Middle frontal gyrus (tissue), 1 donor: ENCODE measurements around the gene ASB5.
"Not testable (repeated sequence)": the region's sequence is repeated elsewhere in the genome, so short reads cannot be mapped to it uniquely, and the experiment has no call there.

Experiments
- DNase-seq: peaks from one replicate; pipeline ENCODE4 v3.0.0-alpha.2; 2015; ENCODE audit warnings: low spot score; ENCODE audit errors: extremely low spot score

ASB5 gene, protein sequence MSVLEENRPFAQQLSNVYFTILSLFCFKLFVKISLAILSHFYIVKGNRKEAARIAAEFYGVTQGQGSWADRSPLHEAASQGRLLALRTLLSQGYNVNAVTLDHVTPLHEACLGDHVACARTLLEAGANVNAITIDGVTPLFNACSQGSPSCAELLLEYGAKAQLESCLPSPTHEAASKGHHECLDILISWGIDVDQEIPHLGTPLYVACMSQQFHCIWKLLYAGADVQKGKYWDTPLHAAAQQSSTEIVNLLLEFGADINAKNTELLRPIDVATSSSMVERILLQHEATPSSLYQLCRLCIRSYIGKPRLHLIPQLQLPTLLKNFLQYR

GRCh38 chr4:176268963-176269362, at the start of gene ASB5:
Gene ASB5 (minus strand): TSS chr4:176269222. CDS start chr4:176269108, 114 bp downstream.
- DNase-seq, result no peak

GRCh38 chr4:176313596-176314336, 44.7 kb upstream of the ASB5 start:
- no peak for DNase-seq

- DNase-seq, result no peak
These were observed 40.8 kb upstream of the ASB5 start for GRCh38 chr4:176309772-176310171.

DNA sequence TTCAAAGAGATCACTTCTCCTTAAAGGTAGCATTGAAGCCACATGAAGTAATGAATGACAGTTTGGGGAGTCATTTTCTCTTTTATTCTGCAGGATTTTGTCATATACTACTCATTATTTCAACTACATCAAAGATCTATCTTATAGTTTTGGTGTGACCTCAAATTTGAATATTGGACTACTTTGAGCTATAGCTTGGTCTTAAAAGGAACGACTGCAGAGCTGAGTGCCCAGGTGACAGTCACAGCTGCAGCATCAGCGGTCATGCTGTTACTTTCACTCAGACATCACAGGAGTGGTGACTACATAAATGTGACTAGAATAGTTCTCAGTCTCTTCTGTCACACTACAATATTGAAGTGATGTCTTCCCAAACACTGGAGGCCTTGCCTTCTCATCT, 40.0 kb upstream of the ASB5 start:
- no peak for DNase-seq

- DNase-seq, result no peak
These were observed 39.4 kb upstream of the ASB5 start for GRCh38 chr4:176308441-176308840.

DNA sequence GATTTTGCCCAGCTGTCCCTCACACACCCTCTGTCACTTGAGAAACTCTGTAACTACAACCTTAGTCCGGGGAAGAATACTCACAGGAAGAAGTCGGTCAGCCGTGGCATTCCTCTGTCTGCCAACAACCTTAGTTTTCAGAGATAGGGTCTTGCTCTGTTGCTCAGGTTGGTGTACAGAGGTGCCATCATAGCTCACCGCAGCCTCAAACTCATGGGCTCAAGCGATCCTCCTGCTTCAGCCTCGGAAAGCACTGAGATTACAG, 38.6 kb upstream of the ASB5 start:
- no peak for DNase-seq

DNA sequence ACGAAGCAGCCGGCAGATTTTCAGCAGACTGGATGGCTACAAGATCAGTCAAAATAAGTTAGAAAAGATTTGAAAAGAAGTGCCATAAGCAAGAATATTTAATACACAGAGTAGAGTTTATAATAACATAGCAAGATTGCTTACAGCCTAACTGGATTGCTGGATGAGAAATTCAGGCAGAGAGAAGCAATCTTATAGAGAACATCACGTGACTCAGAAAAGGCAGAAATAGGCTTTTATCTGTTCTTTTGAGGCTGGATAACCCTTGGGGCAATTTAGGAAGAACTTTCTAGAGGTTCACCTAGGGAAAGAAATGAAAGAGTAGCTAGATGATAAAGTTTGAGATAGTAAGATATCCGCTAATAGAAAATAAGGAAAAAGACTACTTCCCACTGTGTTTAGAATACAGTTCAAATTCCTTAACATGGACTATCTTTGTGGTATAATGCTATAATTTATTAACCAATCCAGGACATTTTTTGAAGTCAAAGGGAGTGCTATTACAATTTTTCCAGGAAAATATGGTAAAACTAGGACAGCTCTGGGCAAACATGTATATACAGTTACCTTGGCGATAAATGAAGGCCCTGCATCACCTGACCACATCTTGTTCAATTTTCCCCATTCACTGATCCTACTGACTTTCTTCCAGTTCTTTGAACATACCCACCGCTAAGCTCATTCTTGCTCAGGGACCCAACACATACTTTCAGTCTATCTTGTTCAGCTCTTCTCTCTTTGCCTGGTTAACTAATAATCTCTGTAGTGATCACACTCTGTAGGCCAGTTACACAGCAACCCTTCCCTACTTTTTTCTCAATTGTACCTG, 38.0 kb upstream of the ASB5 start:
- no peak for DNase-seq

DNA sequence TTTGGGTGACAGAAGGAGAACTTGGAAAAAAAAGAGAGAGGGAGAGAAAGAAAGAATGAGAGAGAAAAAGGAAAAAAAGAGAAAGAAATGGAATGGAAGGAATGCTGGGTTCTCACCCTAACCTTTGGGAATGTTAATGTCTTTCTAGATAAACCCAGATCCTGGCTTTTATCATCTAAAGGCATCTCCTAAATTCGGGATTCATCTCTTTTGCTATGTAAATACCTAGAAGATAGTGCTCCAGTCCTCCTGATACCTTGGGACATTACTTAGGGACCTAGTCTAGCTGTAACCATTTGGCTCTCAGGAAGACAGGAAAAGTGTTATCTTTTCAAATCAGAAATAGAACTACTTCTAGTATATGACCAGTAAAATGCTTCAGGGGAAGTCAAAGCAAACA, 34.9 kb upstream of the ASB5 start:
- DNase-seq, result no peak

DNA sequence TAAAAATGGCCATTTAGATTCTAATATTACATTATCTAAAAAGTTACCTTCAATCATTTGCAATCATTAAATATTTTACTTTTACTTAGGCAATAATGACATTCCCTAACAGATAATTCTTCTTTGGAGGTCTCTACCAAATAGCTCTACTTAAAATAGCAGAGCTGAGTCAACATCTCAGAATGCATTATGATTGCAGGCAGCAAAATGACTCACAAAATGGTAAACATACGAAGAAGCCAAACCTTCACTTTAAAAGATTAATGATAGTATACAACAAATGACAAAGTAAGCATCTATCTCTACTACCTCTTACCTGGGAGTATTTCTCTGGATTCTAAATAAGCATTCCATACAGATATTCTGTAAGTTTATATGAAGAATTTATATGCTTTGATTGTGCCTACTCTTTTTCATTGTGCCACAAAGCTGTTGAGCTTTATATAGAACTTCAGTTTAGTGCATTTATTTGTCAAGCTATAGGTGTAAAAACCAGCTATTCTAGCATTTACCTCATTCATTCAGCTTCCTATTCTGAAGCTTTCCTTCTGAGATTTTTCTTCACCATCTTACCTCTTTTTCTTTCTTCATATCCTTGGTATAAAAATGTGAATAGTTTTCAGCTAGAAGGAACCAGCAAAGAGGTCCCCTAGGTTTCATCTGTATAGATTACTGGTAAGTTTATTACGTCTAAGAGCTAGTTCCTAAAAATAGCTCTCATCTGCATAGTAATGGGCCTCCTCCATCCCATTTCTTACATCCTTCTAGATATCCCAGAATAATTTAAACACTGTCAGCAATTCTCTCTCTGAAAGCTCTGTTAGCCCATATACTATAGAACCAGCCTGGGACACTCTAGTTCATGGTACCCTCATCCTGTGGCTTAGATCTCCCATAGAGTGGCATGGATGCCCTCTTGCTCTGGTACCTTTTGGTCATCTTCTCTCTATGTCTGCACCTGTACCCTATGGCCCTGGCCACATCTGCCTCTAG, 33.6 kb upstream of the ASB5 start:
- no peak for DNase-seq

GRCh38 chr4:176300565-176300964, 31.5 kb upstream of the ASB5 start:
- no peak for DNase-seq

DNA sequence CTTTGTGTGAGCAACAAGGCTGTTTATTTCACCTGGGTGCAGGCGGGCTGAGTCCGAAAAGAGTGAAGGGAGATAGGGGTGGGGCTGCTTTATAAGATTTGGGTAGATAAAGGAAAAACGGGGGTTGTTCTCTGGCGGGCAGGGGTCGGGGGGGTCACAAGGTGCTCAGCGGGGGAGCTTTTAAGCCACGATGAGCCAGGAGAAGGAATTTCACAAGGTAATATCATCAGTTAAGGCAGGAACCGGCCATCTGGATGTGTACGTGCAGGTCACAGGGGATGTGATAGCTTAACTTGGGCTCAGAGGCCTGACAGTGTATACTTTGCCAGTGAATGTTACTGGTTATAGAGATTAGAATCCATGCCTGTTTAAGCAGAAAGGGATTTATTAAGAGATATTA, 31.0 kb upstream of the ASB5 start:
- DNase-seq, result no peak

- DNase-seq, result no peak
These were observed 29.6 kb upstream of the ASB5 start for GRCh38 chr4:176298664-176299063.

GRCh38 chr4:176295907-176296306, 26.9 kb upstream of the ASB5 start:
- not testable (repeated sequence) for DNase-seq

DNA sequence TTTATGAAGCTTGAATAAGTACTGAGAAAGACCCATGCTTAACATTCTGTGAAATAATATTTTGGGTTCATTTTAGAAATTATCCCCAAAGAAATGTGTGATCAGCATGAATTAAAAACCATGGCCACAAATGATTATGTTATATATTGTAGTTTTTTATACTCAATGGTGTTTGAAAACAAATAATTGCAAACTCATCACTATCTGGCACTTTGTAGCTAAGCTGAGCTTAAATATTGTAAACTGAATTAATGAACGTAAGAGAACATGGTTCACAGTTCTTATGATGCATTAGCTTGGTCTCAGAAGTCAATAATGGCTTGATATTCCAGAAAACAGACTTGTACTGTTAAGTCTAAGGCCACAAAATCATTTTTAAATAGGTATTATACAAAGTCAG, 24.6 kb upstream of the ASB5 start:
- no peak for DNase-seq

DNA sequence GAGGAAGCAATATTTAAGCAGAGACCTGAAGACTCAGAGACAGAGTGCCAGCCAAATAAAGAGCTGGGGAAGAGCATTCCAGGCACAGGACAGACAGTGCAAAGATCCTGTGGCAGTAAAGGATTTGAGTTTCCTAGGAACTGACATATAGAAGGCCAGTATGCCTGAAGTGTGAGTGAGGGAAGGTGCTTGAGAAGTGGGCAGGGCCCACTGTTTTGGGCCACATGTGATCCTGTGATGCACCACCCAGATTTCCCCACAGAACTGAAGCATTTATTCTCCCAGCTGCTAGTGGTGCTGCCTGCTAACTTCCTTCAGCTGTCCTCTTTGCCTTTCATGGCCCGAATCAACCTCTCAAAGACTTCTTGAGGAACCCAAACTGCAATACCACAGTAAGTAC, 23.9 kb upstream of the ASB5 start:
- DNase-seq, result no peak

DNA sequence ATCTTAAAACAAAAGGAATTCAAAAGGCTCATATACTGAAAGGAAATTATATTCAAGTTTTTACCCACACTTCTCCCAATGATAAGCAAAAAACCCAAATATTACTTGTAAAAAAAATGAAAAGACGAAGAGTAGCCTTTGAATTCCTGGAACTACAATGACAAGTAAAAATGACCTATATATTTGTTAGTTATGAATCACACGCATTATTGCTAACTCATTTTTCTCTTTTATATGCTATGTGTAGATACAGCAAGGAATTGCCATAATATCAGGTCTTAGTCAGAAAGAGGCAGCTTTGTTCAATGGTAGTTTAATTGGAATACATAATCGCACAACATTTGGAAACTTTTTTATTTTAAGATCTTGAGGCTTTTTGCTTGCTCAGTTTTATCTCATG, 22.7 kb upstream of the ASB5 start:
- no peak for DNase-seq

- DNase-seq, result no peak
These were observed 21.5 kb upstream of the ASB5 start for GRCh38 chr4:176290520-176290919.

GRCh38 chr4:176289561-176289960, 20.5 kb upstream of the ASB5 start:
- DNase-seq, result no peak

GRCh38 chr4:176288020-176288419, 19.0 kb upstream of the ASB5 start:
- DNase-seq, result no peak

DNA sequence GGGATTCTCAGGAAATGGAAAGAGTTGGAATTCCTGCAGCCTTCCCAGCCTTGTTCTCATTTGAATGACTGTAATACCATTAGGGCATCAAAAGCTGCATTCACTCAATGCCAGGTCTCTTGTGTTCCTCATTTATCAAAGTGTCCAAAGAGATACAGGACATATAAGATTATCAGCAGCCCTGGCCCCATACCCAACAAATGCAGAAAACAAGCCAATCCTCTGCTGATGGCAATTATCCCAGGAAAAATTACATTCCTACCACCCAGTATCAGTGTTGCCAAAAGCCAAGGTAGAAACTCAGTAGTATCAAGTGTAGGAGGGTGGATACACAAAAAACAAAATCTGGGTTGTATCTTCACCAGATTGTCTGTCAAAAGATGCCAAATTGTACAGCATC, 18.5 kb upstream of the ASB5 start:
- no peak for DNase-seq

DNA sequence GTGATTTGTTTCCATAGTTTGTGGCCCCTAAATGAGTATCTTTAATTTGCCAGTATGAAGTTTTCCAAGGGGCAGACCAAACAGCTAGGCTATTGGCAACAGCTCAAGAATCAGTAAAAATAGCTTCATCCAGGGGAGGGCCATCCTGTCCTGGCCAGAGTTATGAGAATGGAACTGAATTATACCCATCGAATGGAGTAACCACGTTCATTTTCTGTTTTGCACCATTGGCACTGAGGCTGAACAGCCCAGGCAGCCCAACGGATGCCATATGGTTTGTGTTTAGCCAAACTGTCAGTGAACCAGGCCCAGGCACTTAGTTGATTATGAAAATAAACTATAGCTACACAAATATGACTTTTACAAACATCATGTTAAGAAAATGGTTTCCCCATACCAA, 17.7 kb upstream of the ASB5 start:
- no peak for DNase-seq
